CD4-positive, alpha-beta T cell treated with Interleukin-15 for 1 hour (primary cell): Measurements from ENCODE around the gene DAPK2.
A peak's percentile ranks its signal among the peaks of the same experiment; 100 is the strongest.
"Not testable (repeated sequence)": the region's sequence is repeated elsewhere in the genome, so short reads cannot be mapped to it uniquely, and the experiment has no call there.

Source experiments
- DNase-seq: peaks from one replicate; pipeline ENCODE4 v3.0.0-alpha.2; 2020

DAPK2 gene

DNA sequence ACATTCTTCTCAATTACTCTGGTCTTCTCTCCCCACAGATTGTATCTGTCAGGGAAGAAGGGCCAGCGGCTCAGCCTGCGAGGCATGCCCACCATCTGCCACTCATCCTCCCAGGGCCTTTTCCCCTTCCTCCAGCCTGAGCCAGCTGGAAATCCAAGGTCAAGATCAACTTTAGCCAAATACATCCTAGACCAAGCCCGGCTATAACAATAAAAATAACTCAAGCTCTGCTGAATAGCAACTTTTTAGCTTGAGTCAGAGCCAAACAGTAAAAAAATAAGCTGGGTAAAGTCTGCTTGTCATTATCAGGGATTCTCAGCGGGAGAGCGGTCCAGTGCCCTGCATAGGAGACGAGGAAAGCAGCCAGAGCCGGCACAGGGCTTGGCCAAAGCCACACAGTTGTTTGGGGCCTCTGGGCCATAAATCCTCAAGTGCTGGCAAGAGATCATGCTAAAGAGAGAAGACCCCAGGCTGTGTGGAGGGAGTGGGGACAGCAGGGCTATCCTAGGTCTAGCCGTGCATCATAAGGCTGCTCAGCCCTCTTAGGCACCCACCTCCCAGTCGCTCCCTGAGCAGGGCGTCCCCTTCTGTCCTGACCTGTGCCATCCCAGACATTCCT, 136.4 kb downstream of the DAPK2 start:
- no peak for DNase-seq

GRCh38 chr15:63908991-63909390, 137.3 kb downstream of the DAPK2 start:
- DNase-seq, result no peak

GRCh38 chr15:63908281-63908680, 138.0 kb downstream of the DAPK2 start:
- DNase-seq, result no peak

GRCh38 chr15:63907521-63907920, 138.8 kb downstream of the DAPK2 start:
- DNase-seq, result no peak

- no peak for DNase-seq
Observed at GRCh38 chr15:63906266-63906584, 140.1 kb downstream of the DAPK2 start.

DNA sequence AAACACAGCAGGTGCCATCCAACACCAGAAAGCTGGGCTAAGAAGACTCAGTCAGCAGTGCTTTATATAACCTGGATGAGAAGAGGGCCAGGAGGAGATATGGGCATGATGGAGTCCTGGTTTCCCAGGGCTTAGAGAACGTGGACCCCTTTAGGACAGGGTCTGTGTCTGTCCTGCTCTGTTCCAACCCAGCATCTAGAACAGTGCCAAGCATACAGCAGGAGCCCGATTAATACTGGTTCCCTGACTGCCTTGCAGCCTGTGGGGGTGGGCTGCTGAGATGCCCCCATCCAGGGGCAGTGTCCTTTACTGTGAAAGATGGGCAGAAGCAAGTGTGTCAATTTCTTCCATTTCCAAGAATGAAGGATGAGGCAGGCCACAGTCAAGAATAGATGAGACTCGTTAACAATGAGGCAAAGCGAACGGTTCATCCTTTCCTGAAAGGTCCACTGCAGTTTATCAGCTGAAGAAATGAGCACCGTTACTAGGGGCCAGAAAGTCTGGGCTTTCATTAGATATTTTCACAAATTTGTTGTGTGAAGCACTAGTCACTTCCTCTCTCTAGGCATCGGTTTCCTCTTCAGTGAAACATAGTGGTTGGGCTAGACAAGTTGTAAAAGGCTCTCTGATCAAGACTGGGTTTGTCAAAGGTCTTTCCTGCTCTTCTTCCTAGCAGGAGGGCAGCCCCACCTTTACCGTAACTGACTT, 140.6 kb downstream of the DAPK2 start:
- DNase-seq, result no peak

DNA sequence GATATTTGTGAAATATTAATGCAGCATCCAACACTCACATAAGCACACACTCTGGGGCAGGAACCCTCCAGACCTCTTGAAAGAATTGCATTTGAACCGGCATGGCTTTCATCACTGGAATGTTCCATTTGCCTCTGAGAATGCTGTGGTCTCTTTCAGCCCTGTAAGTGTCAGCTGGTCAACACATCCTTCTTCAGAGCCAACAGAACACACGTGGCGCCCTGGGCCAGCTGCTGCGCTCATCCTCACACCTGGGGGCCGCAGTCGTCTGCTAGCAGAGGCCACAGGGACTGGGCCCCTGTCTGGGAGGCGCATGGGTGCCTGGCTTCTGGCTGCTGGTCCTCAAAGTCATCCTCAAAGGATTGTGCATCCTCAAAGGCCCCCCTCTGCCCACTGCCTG, 141.2 kb downstream of the DAPK2 start:
- DNase-seq, result no peak

- DNase-seq, result no peak
Observed at GRCh38 chr15:63904042-63904441, 142.2 kb downstream of the DAPK2 start.

- DNase-seq, result no peak
Observed at GRCh38 chr15:63902671-63903035, 143.6 kb downstream of the DAPK2 start.

DNA sequence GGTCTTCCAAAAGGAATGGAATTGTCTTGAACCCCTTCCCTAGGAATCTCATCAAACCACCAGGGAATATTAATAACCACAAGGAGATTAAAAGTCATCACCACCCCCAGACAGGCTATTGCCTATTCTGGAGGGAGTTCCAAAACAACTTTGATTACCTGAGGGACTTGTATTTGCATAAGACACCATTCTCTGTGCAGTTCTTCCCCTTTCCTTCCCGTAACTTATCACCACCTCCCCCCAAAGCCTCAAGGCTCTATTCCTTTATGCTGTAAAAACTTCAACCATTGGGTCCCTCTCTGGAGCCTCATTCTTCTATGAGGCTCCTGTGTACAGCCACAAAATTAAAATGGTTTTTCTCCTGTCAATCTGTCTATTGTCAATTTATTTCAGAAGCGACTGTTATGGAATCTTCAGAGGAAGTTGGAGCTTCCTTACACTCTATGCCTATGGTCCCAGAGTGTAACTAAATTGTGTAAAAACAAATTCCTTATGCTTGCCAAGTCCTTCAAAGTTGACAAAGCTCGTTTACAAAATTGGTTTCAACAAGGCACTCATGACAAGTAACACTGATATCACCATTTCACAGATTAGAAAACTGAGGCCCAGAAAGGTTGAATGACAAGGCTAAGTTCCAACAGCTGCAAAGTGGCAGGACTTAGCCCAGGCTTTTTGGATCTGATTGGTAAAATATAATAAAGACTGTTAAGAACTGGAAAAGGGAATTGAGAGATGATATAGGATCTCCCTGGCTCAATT, 144.2 kb downstream of the DAPK2 start:
- no peak for DNase-seq

DNA sequence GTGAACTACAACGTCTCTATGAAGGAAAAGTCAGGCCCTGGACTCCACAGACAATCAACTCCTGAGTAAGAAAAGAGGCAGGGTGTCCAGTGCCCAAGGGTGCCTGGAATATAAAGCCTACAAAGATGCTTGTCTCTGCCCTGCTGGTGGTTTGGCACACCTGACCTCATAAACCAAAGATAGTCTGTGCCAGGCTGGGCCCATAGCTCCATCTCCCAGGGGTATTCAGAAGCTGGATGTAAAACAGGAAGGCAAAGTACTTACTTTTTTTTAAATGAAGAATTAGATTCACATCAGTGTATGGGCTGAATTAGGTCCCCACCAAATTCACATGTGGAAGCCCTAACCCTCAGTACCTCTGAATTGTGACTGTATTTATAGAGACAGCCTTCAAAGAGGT, 146.0 kb downstream of the DAPK2 start:
- DNase-seq, result no peak

DNA sequence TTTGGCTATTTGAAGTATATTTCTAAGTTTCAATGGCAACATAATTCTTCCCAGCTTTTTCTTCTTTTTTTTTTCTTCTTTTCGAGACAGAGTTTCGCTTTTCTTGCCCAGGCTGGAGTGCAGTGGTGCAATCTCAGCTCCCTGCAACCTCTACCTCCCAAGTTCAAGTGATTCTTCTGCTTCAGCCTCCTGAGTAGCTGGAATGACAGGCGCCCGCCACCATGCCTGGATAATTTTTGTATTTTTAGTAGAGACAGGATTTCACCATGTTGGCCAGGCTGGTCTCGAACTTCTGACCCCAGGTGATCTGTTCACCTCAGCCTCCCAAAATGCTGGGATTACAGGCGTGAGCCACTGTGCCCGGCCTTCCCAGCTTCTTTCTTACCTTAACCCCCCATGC, 146.7 kb downstream of the DAPK2 start:
- not testable (repeated sequence) for DNase-seq

- DNase-seq, result no peak
Observed at GRCh38 chr15:63899193-63899592, 147.1 kb downstream of the DAPK2 start.

- DNase-seq, result peak; percentile 51
Observed at GRCh38 chr15:63896336-63897115, 149.8 kb downstream of the DAPK2 start.

- no peak for DNase-seq
Observed at GRCh38 chr15:63895787-63896218, 150.5 kb downstream of the DAPK2 start.

GRCh38 chr15:63895194-63895593, 151.1 kb downstream of the DAPK2 start:
- no peak for DNase-seq

GRCh38 chr15:63894662-63894949, 151.7 kb downstream of the DAPK2 start:
- DNase-seq, result no peak

- DNase-seq, result no peak
Observed at GRCh38 chr15:63893866-63894661, 152.2 kb downstream of the DAPK2 start.

DNA sequence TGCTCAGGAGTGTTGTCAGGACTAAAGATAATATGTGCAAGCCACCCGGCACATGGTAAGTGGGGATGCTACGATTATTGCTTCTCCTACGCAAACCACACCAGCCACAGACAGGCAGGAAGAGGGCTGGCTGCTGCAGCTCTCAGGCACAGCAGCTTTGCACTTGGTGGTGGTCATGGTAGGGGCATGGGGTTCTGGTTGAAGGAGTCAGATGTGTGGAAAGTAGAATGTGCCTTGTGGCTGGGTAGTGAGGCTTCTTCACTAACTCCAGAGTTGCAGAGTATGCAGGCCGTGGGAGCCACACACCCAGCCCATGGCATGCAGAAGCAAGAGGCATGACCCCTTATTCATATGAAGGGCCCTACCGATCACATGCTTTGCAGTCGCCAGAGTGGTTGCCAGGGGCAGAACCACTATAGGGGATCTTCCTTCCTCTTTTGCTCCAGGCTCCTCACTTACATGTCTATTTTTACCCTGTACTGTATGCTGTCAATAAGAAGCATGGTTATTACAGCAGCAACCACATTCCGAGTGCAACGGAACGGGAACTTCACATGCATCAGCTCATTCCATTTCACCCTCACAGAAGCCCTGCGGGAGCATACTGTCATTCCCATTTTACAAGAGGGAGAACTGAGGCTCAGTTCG, 153.4 kb downstream of the DAPK2 start:
- DNase-seq, result peak; percentile 73

GRCh38 chr15:63891768-63892133, 154.5 kb downstream of the DAPK2 start:
- DNase-seq, result no peak

GRCh38 chr15:63891079-63891767, 155.1 kb downstream of the DAPK2 start:
- DNase-seq, result peak; percentile 64

DNA sequence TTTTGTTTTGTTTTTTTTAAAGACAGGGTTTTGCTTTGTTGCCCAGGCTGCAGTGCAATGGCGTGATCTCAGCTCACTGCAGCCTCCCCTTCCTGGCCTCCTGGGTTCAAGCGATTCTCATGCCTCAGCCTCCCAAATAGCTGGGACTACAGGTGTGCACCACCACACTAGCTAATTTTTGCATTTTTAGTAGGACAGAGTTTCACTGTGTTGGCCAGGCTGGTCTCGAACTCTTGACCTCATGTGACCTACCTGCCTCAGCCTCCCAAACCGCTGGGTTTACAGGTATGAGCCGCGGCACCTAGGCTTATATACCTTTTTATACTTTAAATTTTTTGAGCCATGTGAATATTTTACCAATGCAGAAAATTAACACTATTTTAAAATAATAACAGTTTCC, 155.7 kb downstream of the DAPK2 start:
- DNase-seq, result no peak
